Sigmoid colon (tissue), 4 donors: ENCODE data around the gene EML6.

ENCODE experiments used
- CTCF ChIP-seq, 4 experiments: fragments of 450-650 bp in 3 of 4; fragments of 200-600 bp in 1 of 4; IDR thresholded peaks; one replicate each; pipeline ENCODE4 v1.5.1; 2016 to 2019; ENCODE audit warnings: antibody characterized with exemption in 4 of 4, mild to moderate bottlenecking in 3 of 4, moderate library complexity in 2 of 4
- POLR2A ChIP-seq, 2 donors: fragments of 450-650 bp; IDR thresholded peaks; one replicate each; pipeline ENCODE4 v1.6.1; 2016; ENCODE audit warnings: antibody characterized with exemption in 2 of 2, mild to moderate bottlenecking in 2 of 2, moderate library complexity in 2 of 2
- POLR2AphosphoS5 ChIP-seq, 4 donors: sonication (generic); formaldehyde crosslinking; IDR thresholded peaks; one replicate each; pipeline ENCODE4 v1.6.1; 2017; ENCODE audit warnings: antibody characterized with exemption in 4 of 4

DNA sequence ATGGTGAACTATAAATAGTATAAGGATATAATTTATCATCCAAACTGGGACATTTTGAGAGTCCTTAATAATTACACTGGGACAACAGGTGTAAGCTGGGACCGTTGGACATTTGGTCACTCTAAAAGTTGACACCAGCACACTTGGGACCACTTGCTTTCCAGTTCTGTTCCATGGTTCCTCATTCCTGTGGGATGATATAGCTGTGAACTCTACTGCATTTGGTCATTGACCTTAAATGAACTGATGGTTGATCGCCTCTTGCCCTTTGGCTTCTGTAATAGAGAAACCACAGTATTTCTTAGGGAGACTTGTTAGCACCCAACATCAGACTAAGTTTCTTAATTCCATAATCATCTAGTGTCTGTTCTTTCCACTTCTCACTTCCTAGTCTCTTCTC, 46.7 kb downstream of the EML6 start:
- no peak for TF ChIP-seq CTCF (IDR thresholded peaks at IDR 0.05)
- no peak for TF ChIP-seq POLR2A (IDR thresholded peaks at IDR 0.05)
- TF ChIP-seq POLR2AphosphoS5 (IDR thresholded peaks at IDR 0.05) = no peak
